MM.1S (cell line): ENCODE data around the gene TARS3.

ENCODE experiments used
- DNase-seq: peaks from one replicate; pipeline ENCODE4 v3.0.0-alpha.2; 2015
- H2AFZ ChIP-seq: fragments of 300-600 bp; sonication (generic); 2 replicates; pipeline ENCODE4 v1.6.0; 2016; ENCODE audit warnings: antibody characterized with exemption, low read length
- H3F3A ChIP-seq: fragments of 300-600 bp; sonication (generic); 2 replicates; pipeline ENCODE4 v1.6.1; 2016; ENCODE audit warnings: mild to moderate bottlenecking, antibody characterized with exemption, low read length, moderate library complexity, mixed read lengths; ENCODE audit not compliant: insufficient read depth
- H3K27ac ChIP-seq: fragments of 300-600 bp; sonication (generic); 2 replicates; pipeline ENCODE4 v1.5.1; 2016; ENCODE audit warnings: mild to moderate bottlenecking, low read length
- H3K27me3 ChIP-seq: fragments of 300-600 bp; sonication (generic); replicated peaks from 2 replicates; pipeline ENCODE4 v1.6.0; 2016; ENCODE audit warnings: low read length; ENCODE audit not compliant: insufficient read depth
- H3K36me3 ChIP-seq: fragments of 300-600 bp; sonication (generic); replicated peaks from 2 replicates; pipeline ENCODE4 v1.6.1; 2016; ENCODE audit warnings: mild to moderate bottlenecking, low read length, mixed read lengths; ENCODE audit not compliant: insufficient read depth
- H3K4me1 ChIP-seq: fragments of 300-600 bp; sonication (generic); 2 replicates; pipeline ENCODE4 v1.6.1; 2016; ENCODE audit warnings: low read length, mixed read lengths
- H3K4me2 ChIP-seq: fragments of 300-600 bp; sonication (generic); 2 replicates; pipeline ENCODE4 v1.6.0; 2016; ENCODE audit warnings: low read depth, low read length
- H3K4me3 ChIP-seq: fragments of 300-600 bp; sonication (generic); 2 replicates; pipeline ENCODE4 v1.5.1; 2016; ENCODE audit warnings: low read length, mixed read lengths
- H3K79me2 ChIP-seq: fragments of 300-600 bp; sonication (generic); 2 replicates; pipeline ENCODE4 v1.6.1; 2016; ENCODE audit warnings: mixed run types, low read length, mixed read lengths
- H3K9ac ChIP-seq: fragments of 300-600 bp; sonication (generic); 2 replicates; pipeline ENCODE4 v1.6.1; 2016; ENCODE audit warnings: low read length, mixed read lengths
- H3K9me2 ChIP-seq: fragments of 300-600 bp; sonication (generic); replicated peaks from 2 replicates; pipeline ENCODE4 v1.6.1; 2016; ENCODE audit warnings: mild to moderate bottlenecking, low read length, mixed read lengths; ENCODE audit not compliant: insufficient read depth
- H3K9me3 ChIP-seq: fragments of 300-600 bp; sonication (generic); replicated peaks from 2 replicates; pipeline ENCODE4 v1.6.1; 2016; ENCODE audit warnings: mild to moderate bottlenecking, low read length, mixed read lengths; ENCODE audit not compliant: insufficient read depth
- H4K20me1 ChIP-seq: fragments of 300-600 bp; sonication (generic); 2 replicates; pipeline ENCODE4 v1.6.1; 2016; ENCODE audit warnings: mild to moderate bottlenecking, low read length, moderate library complexity, mixed read lengths; ENCODE audit not compliant: insufficient read depth
- CTCF ChIP-seq: fragments of 300-600 bp; sonication (generic); IDR thresholded peaks from 2 replicates; pipeline ENCODE4 v1.5.1; 2016; ENCODE audit warnings: antibody characterized with exemption, low read length, mixed read lengths
- EZH2 ChIP-seq: fragments of 300-600 bp; sonication (generic); optimal IDR thresholded peaks from 2 replicates; pipeline ENCODE3; 2017; ENCODE audit warnings: low read depth, mild to moderate bottlenecking, antibody characterized with exemption, low read length, mixed read lengths
- EZH2phosphoT487 ChIP-seq: fragments of 300-600 bp; sonication (generic); IDR thresholded peaks from 2 replicates; pipeline ENCODE4 v1.6.1; 2018; ENCODE audit warnings: antibody characterized with exemption, low read length

TARS3 gene

GRCh38 chr15:101689901-101690300 is 34.4 kb downstream of the TARS3 start:
- Histone ChIP-seq H4K20me1 (no peaks in the 10 kb centered on the region), H3K4me3 (no peak overlapping the region), H3K79me2 (no peaks in the 10 kb centered on the region), H3K4me1 (no peaks in the 10 kb centered on the region), H3F3A (no peaks in the 10 kb centered on the region), H2AFZ (no peak overlapping the region), H3K9me3 (no peaks in the 10 kb centered on the region), H3K27ac (no peak overlapping the region), H3K27me3 (no peaks in the 10 kb centered on the region), H3K9me2 (no peaks in the 10 kb centered on the region), H3K36me3 (no peaks in the 10 kb centered on the region), H3K4me2 (no peak overlapping the region), H3K9ac (no peak overlapping the region)
- DNase-seq, result no peak
- TF ChIP-seq EZH2 (no peak), CTCF (no peak), EZH2phosphoT487 (no peak)

- TF ChIP-seq EZH2phosphoT487, result no peak
- no peak for TF ChIP-seq CTCF
- no peak for TF ChIP-seq EZH2
- H3F3A ChIP-seq, result no peaks in the 10 kb centered on the region
- no peak overlapping the region for H3K9ac ChIP-seq
- H3K9me2 ChIP-seq, result no peaks in the 10 kb centered on the region
- H4K20me1 ChIP-seq, result no peaks in the 10 kb centered on the region
- no peaks in the 10 kb centered on the region for H3K4me1 ChIP-seq
- H3K27me3 ChIP-seq, result no peaks in the 10 kb centered on the region
- no peak overlapping the region for H3K4me2 ChIP-seq
- DNase-seq, result no peak
- H3K9me3 ChIP-seq, result no peaks in the 10 kb centered on the region
- H3K4me3 ChIP-seq, result no peak overlapping the region
- H3K36me3 ChIP-seq, result no peaks in the 10 kb centered on the region
- no peaks in the 10 kb centered on the region for H3K79me2 ChIP-seq
- no peak overlapping the region for H2AFZ ChIP-seq
- no peak overlapping the region for H3K27ac ChIP-seq
These were observed 37.6 kb downstream of the TARS3 start for GRCh38 chr15:101686718-101687117.

DNA sequence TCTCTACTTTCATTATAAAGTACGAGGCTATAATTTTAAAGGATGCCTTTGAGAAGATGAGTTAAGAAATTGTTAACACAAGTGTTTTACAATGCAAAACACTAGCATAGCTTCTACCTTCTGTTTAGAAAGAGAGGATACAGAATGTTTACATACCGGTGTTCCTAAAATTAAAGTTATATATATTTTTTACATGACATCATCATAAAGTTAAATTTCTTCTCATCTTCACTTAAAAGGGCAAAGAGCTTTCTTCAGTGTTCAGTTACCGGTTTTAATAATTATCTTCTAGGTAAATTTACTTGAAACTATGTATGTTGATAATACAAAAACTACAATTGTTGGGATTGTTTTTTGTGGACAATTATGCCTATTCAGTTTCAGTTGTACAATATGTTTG is 39.4 kb downstream of the TARS3 start:
- Histone ChIP-seq H4K20me1 (no peaks in the 10 kb centered on the region), H3K36me3 (no peaks in the 10 kb centered on the region), H3K27me3 (no peaks in the 10 kb centered on the region), H3K9me2 (no peaks in the 10 kb centered on the region), H3K4me2 (no peak overlapping the region), H3K9me3 (no peaks in the 10 kb centered on the region), H3K79me2 (no peaks in the 10 kb centered on the region), H3K4me1 (no peaks in the 10 kb centered on the region), H3K27ac (no peak overlapping the region), H3K9ac (no peak overlapping the region), H2AFZ (no peak overlapping the region), H3F3A (no peaks in the 10 kb centered on the region), H3K4me3 (no peak overlapping the region)
- no peak for DNase-seq
- no peak for TF ChIP-seq EZH2
- TF ChIP-seq EZH2phosphoT487, result no peak

DNA sequence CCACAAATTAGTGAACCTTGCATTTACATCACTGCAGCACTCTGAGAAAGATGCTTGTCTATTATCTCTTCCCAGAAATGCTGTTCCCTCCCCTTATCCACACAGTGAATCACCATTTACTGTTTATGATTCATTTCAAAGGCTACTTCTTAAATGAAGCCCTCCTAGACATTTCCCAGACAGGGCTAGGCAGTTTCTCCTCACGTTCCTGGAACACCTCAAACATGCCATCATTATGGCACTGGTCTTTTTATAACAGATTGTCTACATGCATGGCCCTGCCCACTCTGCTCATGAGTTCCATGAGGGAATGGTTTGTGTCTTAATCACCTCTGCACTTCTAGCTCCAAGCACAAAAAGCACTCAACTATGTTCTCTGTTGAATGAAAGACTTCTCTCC is 39.9 kb downstream of the TARS3 start:
- H3K4me3 ChIP-seq, result no peak overlapping the region
- TF ChIP-seq EZH2phosphoT487 (no peak), EZH2 (no peak), CTCF (no peak)
- no peak overlapping the region for H3K27ac ChIP-seq
- H4K20me1 ChIP-seq, result no peaks in the 10 kb centered on the region
- DNase-seq, result no peak
- H3K27me3 ChIP-seq, result no peaks in the 10 kb centered on the region
- no peaks in the 10 kb centered on the region for H3K4me1 ChIP-seq
- no peaks in the 10 kb centered on the region for H3F3A ChIP-seq
- no peaks in the 10 kb centered on the region for H3K79me2 ChIP-seq
- no peaks in the 10 kb centered on the region for H3K9me3 ChIP-seq
- no peaks in the 10 kb centered on the region for H3K36me3 ChIP-seq
- H3K9me2 ChIP-seq, result no peaks in the 10 kb centered on the region
- H2AFZ ChIP-seq, result no peak overlapping the region
- H3K4me2 ChIP-seq, result no peak overlapping the region
- H3K9ac ChIP-seq, result no peak overlapping the region
